Heart right ventricle (tissue), 16 donors: ENCODE measurements around the gene PASK. TPM values are rescaled to one million over a fixed set of nuclear protein-coding genes. Genes with fewer than 3 reads are reported as not detected.

Experiments used
- ATAC-seq, 8 donors: fragments of 200-7000 bp; cut with Tn5 transposase; one replicate each; pipeline ENCODE4 v1.9.1; 2020; ENCODE audit warnings: mild to moderate bottlenecking in 8 of 8, moderate library complexity in 8 of 8, moderate number of reproducible peaks in 1 of 8
- DNase-seq, 2 donors: peaks; one replicate each; pipeline ENCODE4 v3.0.0-alpha.2; 2020
- H3K27ac ChIP-seq, 10 donors: fragments of 200-600 bp; sonication (generic) in 2 of 10; one replicate each; pipeline versions ENCODE4 v1.5.0 to v1.8.0; 2020 to 2022; ENCODE audit warnings: mild to moderate bottlenecking in 3 of 10
- H3K27me3 ChIP-seq, 7 donors: fragments of 200-600 bp; one replicate each; pipeline ENCODE4 v1.8.0; 2021 to 2022; ENCODE audit warnings: mild to moderate bottlenecking in 2 of 7
- H3K36me3 ChIP-seq, 9 donors: fragments of 200-600 bp; sonication (generic) in 1 of 9; one replicate each; pipeline versions ENCODE4 v1.5.0 to v1.8.0; 2020 to 2022; ENCODE audit warnings: mild to moderate bottlenecking in 2 of 9
- H3K4me1 ChIP-seq, 9 donors: fragments of 200-600 bp; sonication (generic) in 1 of 9; one replicate each; pipeline versions ENCODE4 v1.5.0 to v1.8.0; 2020 to 2022; ENCODE audit warnings: mild to moderate bottlenecking in 4 of 9
- H3K4me3 ChIP-seq, 10 donors: fragments of 200-600 bp; sonication (generic) in 2 of 10; one replicate each; pipeline versions ENCODE4 v1.5.0 to v1.8.0; 2020 to 2022; ENCODE audit warnings: mild to moderate bottlenecking in 7 of 10, moderate library complexity in 2 of 10
- H3K9me3 ChIP-seq, 11 donors: fragments of 200-600 bp in 10 of 11; sonication (generic) in 2 of 11; one replicate each; pipeline versions ENCODE4 v1.5.0 to v1.8.0; 2013 to 2022; ENCODE audit warnings: mild to moderate bottlenecking in 2 of 11, control low read depth in 1 of 11, moderate library complexity in 1 of 11
- CTCF ChIP-seq, 9 donors: fragments of 200-600 bp; sonication (generic) in 2 of 9; IDR thresholded peaks; one replicate each; pipeline versions ENCODE4 v1.5.0 to v1.8.0; 2021 to 2022; ENCODE audit warnings: antibody characterized with exemption in 9 of 9, mild to moderate bottlenecking in 5 of 9, moderate library complexity in 1 of 9
- WGBS, 2 donors: extraction: QIAGEN DNeasy Blood & Tissue Kit; methylation state at CpG; one replicate each; pipeline ENCODE4 v1.1.7; 2013; ENCODE audit warnings: inconsistent platforms in 1 of 2; 5-methylcytosine and 5-hydroxymethylcytosine counted together
- intact Hi-C, 10 donors: fragments of 100-400 bp; cut with DNase I; formaldehyde crosslinking; loops; one replicate each; pipeline versions ENCODE4 v1.11.1 to v1.14.2; 2022
- polyA plus RNA-seq, 2 donors: library from polyadenylated mRNA; stranded (reverse); fragments of 200-250 nt; gene quantifications; one replicate each; pipeline ENCODE4 v1.2.3, GENCODE V29; 2013
- total RNA-seq, 10 donors: library from RNA; stranded (reverse); fragmentation: NEBNext Ultra II Directional in 3 of 10; extraction: Animal tissue kit (Norgen Biotek cat#: 25700) in 3 of 10; gene quantifications; one replicate each; pipeline versions ENCODE4 v1.2.1 to v1.2.4, GENCODE V29; 2021 to 2023
- donor health status: Arrhythmogenic right ventricular cardiomyopathy.
- donor health status: ischemic (EF 13 %, LVEDD 7.1; RV severe dilation, severe dysfunction).
- donor health status: healthy with polysubstance abuse.
- donor health status: DM: no; HTN: yes; CAD: no.
- donor health status: DM: no; HTN: no; CAD: no.
- donor health status: ischemic (EF 25% LVEDD 6.9; RV normal size, moderate dysfunction).
- donor health status: ischemic (EF 25% LVEDD 5.7; RV mildly dilated, moderate dysfunction).
- donor health status: healthy.
- donor health status: DM: yes; HTN: yes; CAD: no.
- donor health status: Ischemic cardiomyopathy.
- donor health status: ischemic (EF 35%, LVEDD 5.7; RV mildly dilated, moderate dysfunction).
- donor health status: nonischemic (EF 11% LVEDD 7.7; RV severe dilation, severe dysfunction).
- donor health status: DM: yes; HTN: yes; CAD: no.
- donor health status: PGD.
- donor health status: ischemic (EF 29% LVEDD 5.4; RV normal size, mild dysfunction).
- donor health status: nonischemic (EF 23%, LVEDD 6.1; RV moderate dilation, normal function).

PASK gene
- total and polyA plus RNA-seq, 12 donors: 0.93 to 4.5 (median 1.5) TPM

- Histone ChIP-seq H3K27ac (no peak overlapping the region), H3K27me3 (no peaks in the 10 kb centered on the region), H3K36me3 (peaks cover 0 to 78% (median 41%) of the 10 kb centered on the region in 9 donors), H3K9me3 (no peaks in the 10 kb centered on the region), H3K4me3 (no peak overlapping the region), H3K4me1 (peaks cover 9 to 24% (median 16%) of the 10 kb centered on the region in 9 donors)
- DNase-seq (no peak), ATAC-seq (no peak)
- intact Hi-C loops: loop anchor here in 2 of 10 donors (5.0 to 10.0 kb wide), 2 partner anchors 63 to 186 kb away; no protein-coding TSS in a partner anchor
- 95% methylated on average over 5 of the region's 5 CpGs for WGBS, 2 donors
- no peak for TF ChIP-seq CTCF (IDR thresholded peaks at IDR 0.05)
Measured at GRCh38 chr2:241159116-241159515, 9.8 kb upstream of the PASK start.

- intact Hi-C loops: loop anchor here in 2 of 10 donors (5.0 to 10.0 kb wide), 2 partner anchors 64 to 186 kb away; no protein-coding TSS in a partner anchor
- ATAC-seq: no peak
- 89% methylated on average over 8 of the region's 8 CpGs for WGBS, 2 donors
- TF ChIP-seq CTCF (IDR thresholded peaks at IDR 0.05): no peak
- H3K9me3 ChIP-seq: no peaks in the 10 kb centered on the region
- H3K36me3 ChIP-seq: peaks cover 0 to 77% (median 39%) of the 10 kb centered on the region in 9 donors
- H3K27ac ChIP-seq: no peak overlapping the region
- H3K4me1 ChIP-seq: peaks cover 9 to 24% (median 16%) of the 10 kb centered on the region in 9 donors
- DNase-seq: no peak
- no peak overlapping the region for H3K4me3 ChIP-seq
- H3K27me3 ChIP-seq: no peaks in the 10 kb centered on the region
Measured at GRCh38 chr2:241158546-241158900, 9.3 kb upstream of the PASK start.

GRCh38 chr2:241157841-241158545 is 8.7 kb upstream of the PASK start:
- H3K27ac ChIP-seq: no peak overlapping the region
- intact Hi-C loops: loop anchor here in 2 of 10 donors (5.0 to 10.0 kb wide), 2 partner anchors 64 to 187 kb away; no protein-coding TSS in a partner anchor
- H3K36me3 ChIP-seq: peaks cover 0 to 74% (median 39%) of the 10 kb centered on the region in 9 donors
- no peaks in the 10 kb centered on the region for H3K27me3 ChIP-seq
- TF ChIP-seq CTCF (IDR thresholded peaks at IDR 0.05): no peak
- ATAC-seq: no peak
- WGBS, 2 donors: 90 to 95% methylated on average over 9 of the region's 9 CpGs
- H3K4me1 ChIP-seq: peaks cover 8 to 24% (median 16%) of the 10 kb centered on the region in 9 donors
- no peak overlapping the region for H3K4me3 ChIP-seq
- no peaks in the 10 kb centered on the region for H3K9me3 ChIP-seq
- DNase-seq: no peak

- H3K36me3 ChIP-seq: peaks cover 0 to 73% (median 39%) of the 10 kb centered on the region in 9 donors
- no peak for ATAC-seq
- WGBS, 2 donors: 64 to 80% methylated on average over 5 of the region's 5 CpGs
Measured at GRCh38 chr2:241156971-241157441, 7.7 kb upstream of the PASK start.

More at GRCh38 chr2:241156971-241157441, 7.7 kb upstream of the PASK start:
- no peaks in the 10 kb centered on the region for H3K9me3 ChIP-seq
- no peaks in the 10 kb centered on the region for H3K27me3 ChIP-seq
- H3K4me1 ChIP-seq: peaks cover under 1 to 15% (median 9%) of the 10 kb centered on the region in 9 donors
- DNase-seq: no peak
- H3K4me3 ChIP-seq: no peak overlapping the region
- TF ChIP-seq CTCF (IDR thresholded peaks at IDR 0.05): no peak
- intact Hi-C loops: loop anchor here in 2 of 10 donors (5.0 to 10.0 kb wide), 2 partner anchors 65 to 188 kb away; no protein-coding TSS in a partner anchor
- no peak overlapping the region for H3K27ac ChIP-seq
